ENCODE data around the gene RRBP1.

RRBP1 gene

DNA sequence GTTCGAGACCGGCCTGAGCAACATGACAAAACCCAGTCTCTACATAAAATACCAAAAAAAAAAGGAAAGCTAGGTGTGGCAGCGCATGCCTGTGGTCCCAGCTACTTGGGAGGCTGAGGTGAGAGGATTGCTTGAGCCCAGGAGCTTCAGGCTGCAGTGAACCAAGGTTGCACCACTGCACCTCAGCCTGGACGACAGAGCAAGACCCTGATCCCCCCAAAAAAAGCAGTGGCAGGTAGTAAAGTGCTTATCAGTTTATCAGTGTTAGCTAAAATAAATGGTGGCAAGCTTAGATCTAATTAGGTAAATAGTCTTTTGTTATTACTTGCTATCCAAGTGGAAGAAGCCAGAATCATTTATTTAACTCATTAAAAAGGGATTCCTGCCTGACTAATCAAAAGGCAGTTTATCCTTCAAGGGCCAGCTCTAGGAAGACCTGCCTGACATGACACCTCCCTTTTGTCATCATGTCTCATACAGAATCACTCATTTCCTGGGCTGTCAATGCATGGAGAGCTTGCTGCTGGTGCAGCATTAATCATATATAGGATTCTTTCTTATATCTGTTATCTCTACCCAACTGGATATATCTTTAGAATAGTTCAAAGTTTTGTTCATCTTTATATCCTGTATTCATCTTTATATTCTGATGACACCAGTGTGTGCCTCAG is 102.5 kb downstream of the RRBP1 start:
- DNase-seq (ENCODE audit: low read depth in 3 of 3) = no peak

DNA sequence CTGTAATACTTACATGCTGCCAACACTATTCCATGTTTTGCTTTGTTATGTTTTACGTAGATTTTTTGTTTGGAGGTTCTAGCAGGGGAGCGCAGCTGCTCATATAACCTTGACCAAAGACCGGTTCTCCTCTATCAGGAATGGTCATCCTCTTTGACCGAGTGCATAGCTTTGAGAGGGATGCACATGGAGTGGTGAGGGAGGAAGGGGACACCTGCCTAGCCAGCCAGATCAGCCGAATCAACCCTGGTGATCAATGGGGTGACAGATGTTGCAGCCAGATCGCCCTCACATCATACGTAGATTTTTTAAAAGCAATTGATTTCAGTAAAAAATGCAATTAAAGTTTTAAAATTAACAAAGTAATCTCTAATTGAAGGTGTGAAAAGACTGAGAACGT is 105.8 kb downstream of the RRBP1 start:
- DNase-seq (ENCODE audit: low read depth in 3 of 3) = no peak

DNA sequence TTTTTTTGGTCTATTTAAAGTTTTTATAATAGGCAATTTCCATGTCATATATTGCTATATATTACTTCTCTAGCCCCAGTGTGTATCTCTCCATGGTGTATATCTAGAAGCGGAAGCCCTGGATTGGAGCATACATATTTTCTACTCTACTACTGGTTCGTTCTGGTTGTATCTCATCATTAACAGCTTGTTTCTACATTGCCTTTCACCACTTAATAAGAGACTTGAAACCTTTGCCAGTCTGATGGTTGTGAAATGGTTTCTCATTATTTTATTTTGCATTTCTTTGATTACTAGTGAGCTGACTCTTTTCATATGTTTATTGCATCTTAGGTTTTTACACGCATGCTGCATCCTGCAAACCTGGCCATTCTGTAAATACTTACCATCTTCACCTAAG is 108.6 kb downstream of the RRBP1 start:
- no peak for DNase-seq (ENCODE audit: low read depth in 3 of 3)

DNA sequence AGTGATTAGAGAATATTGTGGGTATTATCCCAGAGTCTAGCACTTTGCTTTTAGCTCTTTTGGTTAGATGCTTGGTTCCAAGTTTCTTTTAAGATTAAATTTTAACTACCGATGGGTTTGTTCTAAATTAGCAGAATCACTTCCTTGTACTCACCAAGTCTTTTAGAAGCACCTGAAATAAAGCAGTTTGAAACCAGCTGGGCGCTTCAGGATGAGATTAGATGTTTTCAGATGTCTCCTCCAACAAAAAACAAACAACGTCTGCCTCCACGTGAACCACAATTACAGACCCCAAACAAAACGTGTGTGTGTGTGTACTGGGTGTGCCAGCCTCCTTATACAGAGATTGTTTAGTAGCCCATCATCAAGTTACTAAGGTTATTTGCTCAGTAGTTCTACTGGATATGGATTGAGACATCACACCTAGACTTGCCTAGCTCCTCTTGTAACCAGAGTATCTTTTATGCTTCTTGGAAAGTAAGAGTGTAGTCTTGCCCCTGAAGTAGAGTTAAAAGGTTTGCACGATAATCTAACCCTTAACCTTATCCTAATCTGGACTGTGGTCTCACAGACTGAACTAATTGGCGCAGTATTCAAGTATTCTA is 109.9 kb downstream of the RRBP1 start:
- no peak for DNase-seq (ENCODE audit: low read depth in 3 of 3)

DNA sequence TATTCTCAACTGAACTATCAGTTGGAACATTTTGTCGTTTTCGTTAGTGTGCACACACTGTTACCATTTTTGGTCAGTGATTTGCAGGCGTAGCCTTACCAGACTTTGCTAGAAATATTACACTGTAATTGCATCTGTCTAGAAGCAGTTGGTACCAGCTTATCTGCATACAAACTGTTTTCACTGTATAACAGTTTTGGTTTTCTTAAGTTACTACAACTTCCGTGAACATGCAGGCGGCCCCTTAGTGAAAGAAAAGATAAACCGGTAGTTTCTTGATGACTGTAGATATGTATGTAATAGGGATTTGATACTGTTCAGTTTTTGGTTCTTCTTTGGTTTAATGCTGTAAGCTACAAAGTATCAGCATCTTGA is 110.9 kb downstream of the RRBP1 start:
- no peak for DNase-seq (ENCODE audit: low read depth in 3 of 3)

DNA sequence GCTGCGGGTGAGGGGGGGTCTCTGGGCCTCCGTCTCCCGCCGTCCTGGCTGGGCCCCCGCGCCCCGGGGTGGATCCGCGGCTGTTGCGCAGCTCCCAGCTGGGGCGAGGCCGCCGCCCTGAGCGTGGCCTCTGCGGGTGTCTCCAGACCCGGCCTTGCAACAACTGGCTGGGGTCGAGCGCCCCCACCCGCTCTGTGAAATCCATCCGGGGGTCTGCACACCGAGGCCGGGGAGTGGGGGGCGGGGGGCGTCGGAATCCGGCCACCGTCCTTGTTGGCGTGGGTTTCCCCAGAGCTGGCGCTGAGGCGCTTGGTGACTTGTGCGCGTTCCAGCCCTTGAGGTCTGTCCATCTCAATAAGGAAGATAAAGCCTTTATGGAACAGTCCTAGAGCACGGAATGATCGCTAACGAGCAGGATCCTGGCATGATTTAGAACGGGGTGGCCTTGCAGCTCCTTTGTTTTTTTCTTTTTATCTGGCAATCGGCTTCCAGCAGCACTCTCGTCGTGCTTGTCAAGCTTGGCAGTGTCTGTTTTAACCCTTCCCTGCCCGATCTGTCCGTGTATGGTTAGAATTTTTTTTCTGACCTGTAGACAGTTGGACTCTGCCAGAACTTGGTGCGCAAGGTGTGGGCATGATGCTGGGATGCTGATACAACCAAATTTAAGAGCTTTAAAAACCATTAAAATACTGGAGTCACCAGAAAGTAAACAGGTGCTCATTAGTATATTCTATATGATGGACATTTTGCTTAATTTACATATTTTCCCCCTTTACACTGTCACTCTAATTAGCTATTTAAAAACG is 111.5 kb downstream of the RRBP1 start:
- DNase-seq (ENCODE audit: low read depth in 3 of 3) = no peak

DNA sequence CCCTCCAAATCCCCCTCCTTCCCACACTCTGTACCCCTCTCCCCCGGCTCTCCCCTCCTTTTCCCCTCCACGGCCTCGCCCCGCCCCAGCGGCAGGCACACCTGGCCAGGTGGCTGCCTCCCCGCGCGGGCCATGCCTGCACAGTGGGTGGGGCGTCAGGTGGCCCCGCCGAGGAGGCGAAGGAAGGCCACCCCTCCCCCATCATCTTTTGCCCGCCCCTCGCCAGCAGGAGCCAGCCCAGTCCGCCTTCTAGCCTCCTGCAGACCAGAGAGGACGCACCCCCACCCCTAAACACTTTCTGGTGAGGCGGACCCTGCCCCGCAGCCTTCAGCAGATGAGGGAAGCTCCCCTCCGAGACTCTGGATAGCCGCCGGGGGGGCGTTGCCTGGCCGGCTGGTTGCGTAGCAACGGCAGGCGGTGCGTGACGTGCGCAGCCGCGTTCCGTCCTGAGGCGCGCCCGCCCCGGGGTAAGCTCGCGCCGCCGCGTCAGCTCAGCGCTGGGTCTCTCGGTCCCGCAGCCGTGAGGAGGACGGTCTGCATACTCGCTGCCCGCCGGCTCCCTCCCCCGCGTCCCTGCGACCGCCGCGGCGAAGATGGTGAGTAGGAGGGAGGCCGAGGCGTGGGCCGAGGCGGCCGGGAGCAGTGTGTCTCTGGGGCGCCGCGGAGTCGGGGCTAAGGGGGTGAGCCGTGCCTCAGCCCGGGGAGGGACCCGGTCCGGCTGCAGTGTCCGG is 112.3 kb downstream of the RRBP1 start, which contains the start of gene DSTN:
TSS of gene DSTN (plus strand) at position 460 of the 731 bp plus-strand sequence. CDS start at position 594, 134 bp downstream.
- peak; percentile 72 to 79 (median 76) for DNase-seq (ENCODE audit: low read depth in 3 of 3)

DNA sequence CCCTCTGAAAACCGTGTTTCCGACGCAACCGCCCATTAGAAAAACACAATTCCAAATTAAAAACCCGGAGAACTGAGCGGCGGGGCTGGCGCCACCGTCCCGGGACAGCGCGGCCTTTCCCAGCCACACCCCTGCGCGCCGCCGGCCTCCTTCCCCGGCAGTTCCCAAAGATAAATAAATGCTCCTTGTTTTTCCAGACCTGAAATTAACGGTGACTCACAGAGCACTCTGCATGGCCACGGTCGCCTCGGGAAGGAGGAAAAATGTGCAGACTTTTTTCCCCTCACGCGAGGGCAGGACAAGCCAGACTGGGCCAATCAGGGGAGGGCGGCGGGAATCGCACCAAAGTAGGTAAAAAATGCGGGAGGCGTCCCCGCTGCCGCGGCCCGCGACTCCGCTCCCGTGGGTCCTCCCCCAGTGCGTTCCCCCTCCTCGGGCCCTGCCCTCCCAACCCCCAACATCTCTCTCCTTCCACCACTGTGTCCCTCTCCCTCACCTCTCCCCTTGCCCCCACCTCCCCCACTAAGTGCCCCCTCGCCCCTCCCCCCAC is 113.0 kb downstream of the RRBP1 start:
- DNase-seq (ENCODE audit: low read depth in 3 of 3) = no peak

DNA sequence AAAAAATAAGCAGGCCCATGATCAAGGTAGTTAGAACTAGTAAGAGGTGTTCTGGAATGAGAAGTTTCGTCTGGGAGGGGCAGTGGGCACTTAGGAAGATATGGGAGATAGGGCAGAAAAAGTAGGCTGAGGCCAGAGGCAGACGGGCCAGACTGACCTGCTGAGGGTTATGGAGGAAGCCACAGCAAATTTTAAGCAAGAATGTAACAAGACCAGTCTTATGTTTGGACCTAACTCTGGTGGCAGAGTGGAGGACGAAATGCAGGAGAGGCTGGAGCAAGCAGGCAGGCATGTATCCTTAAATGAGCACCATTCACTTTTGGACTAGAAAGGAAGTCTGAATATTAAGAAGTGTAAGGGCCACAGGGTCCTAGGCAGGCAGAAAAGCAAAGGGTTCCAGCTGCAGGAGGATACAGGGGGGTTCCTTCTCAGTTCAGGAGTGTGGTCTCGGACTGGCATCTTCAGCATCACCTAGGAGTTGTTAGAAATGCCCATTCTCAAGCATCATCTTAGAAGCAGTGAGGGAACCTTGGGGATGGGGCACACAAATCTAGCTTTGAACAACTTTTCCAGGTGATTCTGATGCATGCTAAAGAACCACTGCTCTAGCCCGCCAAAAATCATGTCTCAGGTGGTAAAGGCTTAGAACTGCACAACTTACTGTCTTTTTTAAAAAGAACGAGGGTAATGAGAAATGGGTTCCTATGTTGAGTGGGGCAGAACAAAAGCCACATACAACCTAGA is 113.8 kb downstream of the RRBP1 start:
- DNase-seq (ENCODE audit: low read depth in 3 of 3) = no peak

DNA sequence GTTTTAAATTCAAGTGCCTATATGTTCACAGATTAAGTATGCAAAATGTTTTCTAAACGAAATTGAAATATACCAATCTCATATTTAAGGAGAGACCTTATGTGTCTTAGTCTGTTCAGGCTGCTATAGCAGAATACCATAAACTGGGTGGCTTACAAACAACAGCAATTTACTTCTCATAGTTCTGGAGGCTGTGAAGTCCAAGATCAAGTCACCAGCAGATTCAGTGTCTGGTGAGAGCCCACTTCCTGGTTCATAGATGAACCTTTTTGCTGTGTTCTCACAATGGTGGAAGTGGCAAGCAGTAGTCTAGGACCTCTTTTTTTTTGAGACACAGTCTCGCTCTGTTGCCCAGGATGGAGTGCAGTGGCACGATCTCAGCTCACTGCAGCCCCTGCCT is 115.7 kb downstream of the RRBP1 start:
- no peak for DNase-seq (ENCODE audit: low read depth in 3 of 3)

DNA sequence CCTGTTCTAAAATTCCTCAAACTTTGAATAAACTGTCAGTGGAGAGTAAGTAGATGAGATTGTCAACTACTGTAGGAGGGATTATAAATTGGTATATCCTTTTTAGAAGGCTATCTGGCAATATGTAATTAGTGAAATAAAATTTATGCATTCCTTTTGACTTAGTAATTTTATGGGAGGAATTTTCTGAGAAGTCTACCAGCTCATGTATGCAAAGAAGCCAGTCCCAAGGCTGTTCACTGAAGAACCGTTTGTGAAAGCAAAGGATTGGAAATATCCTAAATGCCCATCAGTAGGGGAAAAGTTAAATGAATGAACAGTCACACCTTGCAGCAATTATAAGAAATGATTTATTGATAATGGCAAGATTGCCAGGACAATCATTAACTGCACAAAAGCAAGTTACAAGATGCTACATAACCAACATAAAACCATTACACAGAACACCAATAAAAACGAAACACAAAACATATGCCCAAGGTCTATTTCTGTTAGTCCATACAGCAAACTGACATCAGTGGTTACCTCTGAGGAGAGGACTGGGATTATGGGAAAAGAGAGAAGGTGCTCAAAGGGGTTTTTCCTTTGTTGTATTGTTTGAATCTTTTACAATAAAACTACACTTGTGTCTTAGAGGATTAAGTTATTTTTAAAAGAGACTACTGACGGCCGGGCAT is 116.7 kb downstream of the RRBP1 start:
- no peak for DNase-seq (ENCODE audit: low read depth in 3 of 3)
